OCI-LY7 (cell line): Measurements from ENCODE around the gene ZNF24.

Experiments used
- CTCF ChIP-seq: fragments of 200-600 bp; sonication (generic); conservative IDR thresholded peaks from 2 replicates; pipeline ENCODE4 v1.5.1; 2014; ENCODE audit warnings: mild to moderate bottlenecking, antibody characterized with exemption, low read length, moderate library complexity, mixed read lengths
- EZH2phosphoT487 ChIP-seq: fragments of 200-600 bp; sonication (generic); IDR thresholded peaks from 2 replicates; pipeline ENCODE4 v1.6.1; 2018; ENCODE audit warnings: low read depth, borderline replicate concordance, mild to moderate bottlenecking, mixed run types, antibody characterized with exemption, low read length, moderate library complexity, mixed read lengths

GRCh38 chr18:35378574-35378896 lies 34.3 kb upstream of the ZNF24 start:
- TF ChIP-seq CTCF (no peak), EZH2phosphoT487 (no peak)
